ENCODE measurements around the gene PUM1. TPM values are rescaled to one million over a fixed set of nuclear protein-coding genes. Genes with fewer than 3 reads are reported as not detected.

PUM1 gene
- total and polyA plus RNA-seq, 2 experiments from 2014 or later, result 68.6 to 97.4 TPM

DNA sequence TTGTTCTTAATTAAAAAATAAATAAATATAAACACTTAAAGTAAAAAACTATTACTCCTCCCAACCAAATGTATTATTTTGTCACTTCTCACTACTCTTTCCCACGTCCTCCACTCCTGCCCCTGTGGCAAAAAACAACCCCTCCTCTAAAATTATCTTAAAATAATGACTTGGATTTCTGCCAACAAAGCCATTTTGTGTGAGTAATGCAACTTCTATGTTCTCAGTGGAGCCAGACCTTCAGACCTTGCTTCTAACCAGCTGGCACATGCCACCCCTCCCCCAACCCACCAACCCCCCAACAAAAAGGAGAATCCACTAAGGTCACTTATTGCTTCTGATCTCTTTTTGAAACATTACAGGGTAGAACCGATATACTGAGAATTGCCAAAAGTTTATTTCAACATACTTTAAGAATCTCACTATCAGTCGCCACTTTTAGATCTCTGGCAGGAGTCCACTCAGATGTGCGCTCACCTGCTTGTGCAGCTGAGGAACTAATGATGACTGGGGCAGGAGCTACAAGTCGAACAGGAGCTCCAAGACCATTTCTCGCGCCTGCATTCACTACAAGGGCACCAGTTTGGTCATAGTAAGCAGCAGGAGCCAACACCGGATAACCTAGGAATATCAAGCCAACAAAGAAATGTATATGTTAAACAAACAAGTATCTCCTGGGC is 98.7 kb downstream of the PUM1 start:
- Histone ChIP-seq H3K9me2 (replicated peaks; ENCODE audit: insufficient read depth) (no peaks in the 10 kb centered on the region), H2AFZ (no peak overlapping the region), H3K79me2 (peaks cover 93% of the 10 kb centered on the region), H4K20me1 (ENCODE audit: insufficient read depth, poor library complexity, severe bottlenecking) (peaks cover 51% of the 10 kb centered on the region), H3K27me3 (no peaks in the 10 kb centered on the region), H3K4me1 (ENCODE audit: insufficient read depth) (peaks cover 17% of the 10 kb centered on the region), H3K9me3 (ENCODE audit: low read depth) (no peaks in the 10 kb centered on the region), H3K4me3 (no peak overlapping the region), H3K27ac (peak overlapping the region; percentile 64), H3K4me2 (no peak overlapping the region), H3K36me3 (replicated peaks; ENCODE audit: insufficient read depth, low read depth) (peaks cover 4% of the 10 kb centered on the region)
- TF ChIP-seq EZH2phosphoT487 (IDR thresholded peaks at IDR 0.05; ENCODE audit: low read depth, severe bottlenecking, unreplicated experiment) (no peak), EZH2 (IDR thresholded peaks at IDR 0.05; ENCODE audit: borderline replicate concordance) (no peak)
- TF ChIP-seq, protein P1, sequence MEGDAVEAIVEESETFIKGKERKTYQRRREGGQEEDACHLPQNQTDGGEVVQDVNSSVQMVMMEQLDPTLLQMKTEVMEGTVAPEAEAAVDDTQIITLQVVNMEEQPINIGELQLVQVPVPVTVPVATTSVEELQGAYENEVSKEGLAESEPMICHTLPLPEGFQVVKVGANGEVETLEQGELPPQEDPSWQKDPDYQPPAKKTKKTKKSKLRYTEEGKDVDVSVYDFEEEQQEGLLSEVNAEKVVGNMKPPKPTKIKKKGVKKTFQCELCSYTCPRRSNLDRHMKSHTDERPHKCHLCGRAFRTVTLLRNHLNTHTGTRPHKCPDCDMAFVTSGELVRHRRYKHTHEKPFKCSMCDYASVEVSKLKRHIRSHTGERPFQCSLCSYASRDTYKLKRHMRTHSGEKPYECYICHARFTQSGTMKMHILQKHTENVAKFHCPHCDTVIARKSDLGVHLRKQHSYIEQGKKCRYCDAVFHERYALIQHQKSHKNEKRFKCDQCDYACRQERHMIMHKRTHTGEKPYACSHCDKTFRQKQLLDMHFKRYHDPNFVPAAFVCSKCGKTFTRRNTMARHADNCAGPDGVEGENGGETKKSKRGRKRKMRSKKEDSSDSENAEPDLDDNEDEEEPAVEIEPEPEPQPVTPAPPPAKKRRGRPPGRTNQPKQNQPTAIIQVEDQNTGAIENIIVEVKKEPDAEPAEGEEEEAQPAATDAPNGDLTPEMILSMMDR (IDR thresholded peaks at IDR 0.05; ENCODE audit: poor library complexity), result no peak
- peak; percentile 72 for DNase-seq (ENCODE audit: low spot score)
- WGBS (ENCODE audit: low lambda C conversion rate, missing lambda C conversion rate), result 78% methylated on average over 8 of the region's 8 CpGs

DNA sequence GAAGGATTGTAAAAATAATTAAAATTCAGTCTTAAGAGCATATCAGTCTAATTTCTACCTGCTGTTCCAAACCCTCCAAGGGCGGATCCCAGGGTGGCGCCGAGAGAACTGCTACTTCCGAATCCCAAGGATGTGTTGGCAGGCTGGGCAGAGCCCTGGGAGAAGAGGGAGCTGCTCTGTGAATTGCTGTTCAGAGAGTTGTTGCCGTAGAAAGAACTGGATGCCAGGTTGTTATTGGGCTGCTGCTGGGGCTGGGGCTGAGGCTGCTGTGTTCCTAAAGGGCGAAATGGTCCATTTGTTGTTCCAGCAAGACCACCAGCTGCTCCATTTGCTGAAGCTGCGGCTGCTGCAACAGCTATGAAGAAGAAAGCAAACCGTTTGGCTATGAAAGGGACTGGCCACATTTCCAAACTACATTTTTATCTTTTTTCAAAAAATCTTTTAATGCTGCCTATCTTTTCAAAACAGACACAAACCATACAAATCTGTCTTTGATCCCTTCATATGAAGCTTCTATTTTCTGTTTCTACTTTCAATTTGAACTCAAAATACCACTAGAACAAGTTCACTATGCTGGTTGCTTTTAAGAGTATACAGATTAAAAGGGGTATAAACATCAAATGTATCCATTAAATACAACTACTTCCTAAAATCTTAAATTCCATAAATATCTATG is 99.5 kb downstream of the PUM1 start:
- Histone ChIP-seq H3K4me2 (no peak overlapping the region), H3K4me3 (no peak overlapping the region), H3K4me1 (ENCODE audit: insufficient read depth) (peaks cover 17% of the 10 kb centered on the region), H3K9me2 (replicated peaks; ENCODE audit: insufficient read depth) (no peaks in the 10 kb centered on the region), H4K20me1 (ENCODE audit: insufficient read depth, poor library complexity, severe bottlenecking) (peaks cover 53% of the 10 kb centered on the region), H3K27ac (peak overlapping the region; percentile 7), H3K27me3 (no peaks in the 10 kb centered on the region), H3K36me3 (replicated peaks; ENCODE audit: insufficient read depth, low read depth) (peaks cover 4% of the 10 kb centered on the region), H3K9me3 (ENCODE audit: low read depth) (no peaks in the 10 kb centered on the region), H2AFZ (no peak overlapping the region), H3K79me2 (peaks cover 93% of the 10 kb centered on the region)
- TF ChIP-seq, protein P1 (IDR thresholded peaks at IDR 0.05; ENCODE audit: poor library complexity), result no peak
- TF ChIP-seq EZH2phosphoT487 (IDR thresholded peaks at IDR 0.05; ENCODE audit: low read depth, severe bottlenecking, unreplicated experiment) (no peak), EZH2 (IDR thresholded peaks at IDR 0.05; ENCODE audit: borderline replicate concordance) (no peak)
- 86% methylated on average over 8 of the region's 8 CpGs for WGBS (ENCODE audit: low lambda C conversion rate, missing lambda C conversion rate)
- DNase-seq (ENCODE audit: low spot score), result no peak

DNA sequence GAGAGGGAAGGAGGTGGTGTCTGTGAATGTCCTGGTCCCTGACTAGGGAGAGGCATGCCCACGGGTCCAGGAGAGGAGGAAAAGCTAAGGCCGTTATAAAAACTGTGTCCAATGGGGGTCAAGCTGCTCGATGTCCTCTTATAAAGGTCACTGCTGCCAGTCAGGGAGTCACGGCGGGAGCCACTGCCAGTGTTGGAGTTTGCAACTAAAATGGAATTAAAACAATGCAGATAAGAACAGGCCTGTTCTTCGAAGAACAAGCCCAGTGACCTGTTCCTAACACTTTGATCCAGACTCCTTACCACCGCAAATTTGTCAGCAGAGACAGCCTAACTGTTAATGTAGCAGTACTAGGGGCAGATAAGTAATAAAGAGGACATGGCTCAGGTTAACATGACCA is 100.8 kb downstream of the PUM1 start:
- Histone ChIP-seq H3K4me2 (no peak overlapping the region), H3K9me2 (replicated peaks; ENCODE audit: insufficient read depth) (no peaks in the 10 kb centered on the region), H3K27me3 (no peaks in the 10 kb centered on the region), H4K20me1 (ENCODE audit: insufficient read depth, poor library complexity, severe bottlenecking) (peaks cover 54% of the 10 kb centered on the region), H3K79me2 (peaks cover 93% of the 10 kb centered on the region), H3K27ac (peak overlapping the region; percentile 7), H3K9me3 (ENCODE audit: low read depth) (no peaks in the 10 kb centered on the region), H3K4me3 (no peak overlapping the region), H3K36me3 (replicated peaks; ENCODE audit: insufficient read depth, low read depth) (peaks cover 4% of the 10 kb centered on the region), H3K4me1 (ENCODE audit: insufficient read depth) (peaks cover 17% of the 10 kb centered on the region), H2AFZ (no peak overlapping the region)
- no peak for TF ChIP-seq EZH2phosphoT487 (IDR thresholded peaks at IDR 0.05; ENCODE audit: low read depth, severe bottlenecking, unreplicated experiment)
- no peak for TF ChIP-seq EZH2 (IDR thresholded peaks at IDR 0.05; ENCODE audit: borderline replicate concordance)
- TF ChIP-seq, protein P1 (IDR thresholded peaks at IDR 0.05; ENCODE audit: poor library complexity), result no peak
- 64% methylated on average over 7 of the region's 7 CpGs for WGBS (ENCODE audit: low lambda C conversion rate, missing lambda C conversion rate)
- DNase-seq (ENCODE audit: low spot score), result no peak
